ENCODE measurements around the gene PPP2R5A.

DNA sequence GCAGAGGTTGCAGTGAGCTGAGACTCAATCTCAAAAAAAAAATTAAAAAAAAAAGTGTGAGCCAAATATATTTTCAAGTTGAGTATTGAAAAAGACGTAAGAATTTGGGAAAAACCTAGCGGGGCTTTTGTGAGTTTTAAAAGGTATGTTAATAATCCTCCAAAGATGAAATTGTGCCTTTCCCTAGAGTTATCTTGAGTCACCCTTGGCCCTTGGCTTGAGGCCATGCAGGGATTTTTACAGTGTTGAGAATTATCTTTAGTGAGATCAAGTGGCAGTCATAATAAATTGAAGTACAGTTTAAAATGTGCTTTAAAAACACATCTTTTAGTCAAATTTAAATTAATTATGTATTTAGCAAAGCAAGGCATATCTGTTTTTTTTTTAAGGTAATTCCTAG lies 32.7 kb downstream of the PPP2R5A start:
- TF ChIP-seq CTCF (IDR thresholded peaks at IDR 0.05; ENCODE audit: insufficient read depth, low read length, poor library complexity, severe bottlenecking) = no peak
- TF ChIP-seq EZH2phosphoT487 (conservative IDR thresholded peaks at IDR 0.05; ENCODE audit: low read length) = no peak

Measured in SU-DHL-6 (cell line).